Right lung (tissue), 5 donors: ENCODE data around the gene LILRA5. TPM values are rescaled to one million over a fixed set of nuclear protein-coding genes. Genes with fewer than 3 reads are reported as not detected.
"Not testable (repeated sequence)": the region's sequence is repeated elsewhere in the genome, so short reads cannot be mapped to it uniquely, and the experiment has no call there.

ENCODE experiments used
- DNase-seq, 2 donors: peaks; one replicate each; pipeline ENCODE4 v3.0.0-alpha.2; 2013
- polyA plus RNA-seq, 5 donors: library from polyadenylated mRNA; unstranded; fragments of 120-200 nt; gene quantifications; one replicate each; pipeline versions ENCODE4 v1.2.1 to v1.2.3, GENCODE V29; 2013; ENCODE audit warnings: inconsistent platforms in 1 of 5, low replicate concordance in 1 of 5; ENCODE audit not compliant: insufficient read length in 5 of 5, insufficient read depth in 1 of 5

The LILRA5 gene
- polyA plus RNA-seq, 5 donors: 0.28 to 0.81 (median 0.55) TPM

- DNase-seq: no peak
These were observed 7.8 kb downstream of the LILRA5 start for GRCh38 chr19:54305141-54305540.

- DNase-seq: no peak
These were observed 10.7 kb downstream of the LILRA5 start for GRCh38 chr19:54302257-54302656.

GRCh38 chr19:54299515-54299914 is 13.5 kb downstream of the LILRA5 start:
- DNase-seq: no peak

GRCh38 chr19:54299126-54299498 is 13.9 kb downstream of the LILRA5 start:
- no peak for DNase-seq

GRCh38 chr19:54298357-54299125 is 14.4 kb downstream of the LILRA5 start:
- DNase-seq: no peak

- DNase-seq: no peak
These were observed 15.1 kb downstream of the LILRA5 start for GRCh38 chr19:54297759-54298305.

- DNase-seq: no peak
These were observed 18.4 kb downstream of the LILRA5 start for GRCh38 chr19:54294539-54294938.

GRCh38 chr19:54289160-54289559 is 23.8 kb downstream of the LILRA5 start:
- DNase-seq: not testable (repeated sequence)

GRCh38 chr19:54287456-54287855 is 25.5 kb downstream of the LILRA5 start:
- no peak for DNase-seq

GRCh38 chr19:54286283-54286682 is 26.7 kb downstream of the LILRA5 start:
- DNase-seq: not testable (repeated sequence)

- DNase-seq: not testable (repeated sequence)
These were observed 27.4 kb downstream of the LILRA5 start for GRCh38 chr19:54285427-54286056.

- peak in 1 of 2 donors; percentile 20 for DNase-seq
These were observed 30.1 kb downstream of the LILRA5 start for GRCh38 chr19:54282686-54283470.

- DNase-seq: not testable (repeated sequence)
These were observed 31.3 kb downstream of the LILRA5 start for GRCh38 chr19:54281729-54282075.

GRCh38 chr19:54281007-54281728 is 31.8 kb downstream of the LILRA5 start, which contains the start of gene LILRB2:
TSS of gene LILRB2 (minus strand) at chr19:54281110. CDS start at chr19:54280496, 614 bp downstream.
- DNase-seq: no peak

GRCh38 chr19:54280441-54280840 is 32.5 kb downstream of the LILRA5 start:
- not testable (repeated sequence) for DNase-seq

- DNase-seq: not testable (repeated sequence)
These were observed 32.9 kb downstream of the LILRA5 start for GRCh38 chr19:54280025-54280424.

GRCh38 chr19:54279406-54279962 is 33.5 kb downstream of the LILRA5 start:
- no peak for DNase-seq

GRCh38 chr19:54278571-54279195 is 34.3 kb downstream of the LILRA5 start:
- DNase-seq: not testable (repeated sequence)

GRCh38 chr19:54278056-54278455 is 34.9 kb downstream of the LILRA5 start:
- not testable (repeated sequence) for DNase-seq

GRCh38 chr19:54277111-54277615 is 35.8 kb downstream of the LILRA5 start:
- DNase-seq: not testable (repeated sequence)
